GM12864 (cell line): ENCODE results near the gene GINM1.

Experiments used
- DNase-seq: peaks from one replicate; pipeline ENCODE4 v3.0.0-alpha.2; 2011; ENCODE audit warnings: low read depth
- H3K4me3 ChIP-seq: 2 replicates; pipeline ENCODE4 v1.5.1; 2011; ENCODE audit warnings: mild to moderate bottlenecking, low read depth, low read length, control low read depth
- TF ChIP-seq, protein P1 (sequence below): IDR thresholded peaks from 2 replicates; pipeline ENCODE4 v1.5.1; 2011; ENCODE audit warnings: low read depth, mild to moderate bottlenecking, moderate library complexity, low read length, control low read depth, inconsistent platforms; ENCODE audit errors: missing control alignments

The GINM1 gene

DNA sequence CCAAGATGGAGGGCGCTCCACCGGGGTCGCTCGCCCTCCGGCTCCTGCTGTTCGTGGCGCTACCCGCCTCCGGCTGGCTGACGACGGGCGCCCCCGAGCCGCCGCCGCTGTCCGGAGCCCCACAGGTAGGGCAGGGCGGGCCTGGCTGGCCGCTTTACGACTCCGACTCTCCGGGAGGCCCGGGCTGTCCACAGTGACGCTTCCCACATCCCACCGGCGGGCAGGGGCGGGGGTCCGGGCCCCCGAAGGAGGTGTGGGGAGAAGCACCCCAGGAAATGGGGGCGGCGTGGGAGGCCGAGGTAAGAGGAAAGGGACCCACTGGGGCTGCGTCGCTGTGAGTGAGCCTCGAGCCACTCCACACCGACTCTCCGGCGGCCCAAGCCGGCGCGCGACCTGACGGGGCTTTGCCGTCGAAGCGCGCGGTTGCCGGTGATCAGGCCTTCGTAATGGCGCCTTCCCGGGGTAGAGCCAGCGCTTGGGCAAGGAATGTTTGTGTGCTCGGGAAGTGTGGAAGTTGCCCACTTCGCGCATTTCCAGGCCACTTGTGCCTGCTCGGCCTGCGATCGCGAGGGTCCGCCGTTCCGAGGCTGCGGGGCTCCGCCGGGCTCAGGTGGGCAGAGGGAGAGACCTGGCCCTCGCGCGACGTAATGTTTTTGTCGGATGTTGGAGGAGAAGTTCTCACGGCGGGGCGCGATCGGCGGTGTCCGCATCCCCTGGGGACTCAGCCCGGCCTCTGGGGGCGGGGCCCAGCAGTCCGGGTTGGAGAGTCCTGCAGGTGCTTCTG lies 427 bp downstream of the GINM1 start:
- no peak for DNase-seq
- TF ChIP-seq, protein P1, sequence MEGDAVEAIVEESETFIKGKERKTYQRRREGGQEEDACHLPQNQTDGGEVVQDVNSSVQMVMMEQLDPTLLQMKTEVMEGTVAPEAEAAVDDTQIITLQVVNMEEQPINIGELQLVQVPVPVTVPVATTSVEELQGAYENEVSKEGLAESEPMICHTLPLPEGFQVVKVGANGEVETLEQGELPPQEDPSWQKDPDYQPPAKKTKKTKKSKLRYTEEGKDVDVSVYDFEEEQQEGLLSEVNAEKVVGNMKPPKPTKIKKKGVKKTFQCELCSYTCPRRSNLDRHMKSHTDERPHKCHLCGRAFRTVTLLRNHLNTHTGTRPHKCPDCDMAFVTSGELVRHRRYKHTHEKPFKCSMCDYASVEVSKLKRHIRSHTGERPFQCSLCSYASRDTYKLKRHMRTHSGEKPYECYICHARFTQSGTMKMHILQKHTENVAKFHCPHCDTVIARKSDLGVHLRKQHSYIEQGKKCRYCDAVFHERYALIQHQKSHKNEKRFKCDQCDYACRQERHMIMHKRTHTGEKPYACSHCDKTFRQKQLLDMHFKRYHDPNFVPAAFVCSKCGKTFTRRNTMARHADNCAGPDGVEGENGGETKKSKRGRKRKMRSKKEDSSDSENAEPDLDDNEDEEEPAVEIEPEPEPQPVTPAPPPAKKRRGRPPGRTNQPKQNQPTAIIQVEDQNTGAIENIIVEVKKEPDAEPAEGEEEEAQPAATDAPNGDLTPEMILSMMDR = no peak
- peak overlapping the region; percentile 99 for H3K4me3 ChIP-seq

DNA sequence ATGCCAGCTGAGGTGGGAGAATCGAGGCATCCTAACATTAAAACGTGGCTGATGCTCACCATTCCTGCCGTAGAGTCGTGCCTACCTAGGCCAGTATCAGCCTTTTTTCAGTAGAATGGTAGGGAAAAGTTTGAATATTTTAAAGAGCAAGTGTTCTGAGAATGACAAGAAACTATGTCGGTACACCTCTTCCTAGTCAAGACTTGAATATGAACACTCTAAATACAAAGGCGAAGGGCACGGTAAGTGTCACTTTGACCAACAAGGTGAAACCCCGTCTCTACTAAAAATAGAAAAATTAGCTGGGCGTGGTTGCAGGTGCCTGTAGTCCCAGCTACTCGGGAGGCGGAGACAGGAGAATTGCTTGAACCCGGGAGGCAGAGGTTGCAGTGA lies 1.0 kb downstream of the GINM1 start:
- TF ChIP-seq, protein P1 = no peak
- no peak for DNase-seq
- peak overlapping the region; percentile 99 for H3K4me3 ChIP-seq

DNA sequence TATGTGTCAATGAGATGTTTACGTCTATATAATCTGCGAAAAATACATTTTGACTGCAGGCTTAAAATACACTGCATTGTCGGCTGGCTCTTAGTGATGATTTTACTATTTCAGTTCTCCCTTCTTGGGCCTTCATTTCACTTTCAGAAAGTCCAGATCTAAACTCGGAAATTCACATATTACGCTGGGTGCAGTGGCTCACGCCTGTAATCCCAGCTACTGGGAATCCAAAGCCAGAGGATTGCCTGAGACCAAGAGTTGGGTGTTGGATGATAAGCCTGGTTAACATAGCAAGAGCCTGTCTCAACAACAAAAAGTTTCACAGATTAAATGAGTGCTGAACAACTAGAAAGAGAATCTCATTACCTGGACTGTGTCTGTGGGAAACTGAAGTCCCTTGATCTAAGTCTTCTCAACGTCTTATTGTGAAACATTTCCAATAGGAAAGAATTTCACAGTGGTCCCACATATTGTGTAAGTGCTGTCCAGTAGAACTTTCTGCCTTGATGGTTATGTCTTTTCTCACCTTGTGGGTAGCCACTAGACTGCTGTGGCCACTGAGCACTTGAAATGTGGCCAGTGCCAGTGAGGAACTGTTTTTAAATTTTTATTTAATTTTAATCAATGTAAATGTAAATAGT lies 1.9 kb downstream of the GINM1 start:
- no peak for DNase-seq
- TF ChIP-seq, protein P1 = no peak
- peak overlapping the region; percentile 99 for H3K4me3 ChIP-seq

DNA sequence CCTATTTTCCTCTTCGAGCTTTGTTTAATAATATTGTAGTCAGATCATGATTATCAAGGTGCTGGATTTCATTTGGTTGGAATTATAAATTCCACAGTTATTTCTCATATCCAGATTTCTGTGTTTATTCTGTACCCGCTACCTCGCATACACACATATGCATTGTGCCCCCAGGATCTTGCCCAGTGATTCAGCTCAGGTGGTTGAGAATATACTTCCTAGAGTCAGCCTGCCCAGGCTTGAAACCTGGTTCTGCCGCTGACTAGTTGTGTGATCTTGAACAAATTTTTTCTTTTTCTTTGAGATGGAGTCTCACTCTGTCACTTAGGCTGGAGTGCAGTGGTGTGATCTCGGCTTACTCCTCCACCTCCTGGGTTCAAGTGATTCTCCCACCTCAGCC lies 14.7 kb downstream of the GINM1 start:
- DNase-seq = no peak
- TF ChIP-seq, protein P1 = no peak

DNA sequence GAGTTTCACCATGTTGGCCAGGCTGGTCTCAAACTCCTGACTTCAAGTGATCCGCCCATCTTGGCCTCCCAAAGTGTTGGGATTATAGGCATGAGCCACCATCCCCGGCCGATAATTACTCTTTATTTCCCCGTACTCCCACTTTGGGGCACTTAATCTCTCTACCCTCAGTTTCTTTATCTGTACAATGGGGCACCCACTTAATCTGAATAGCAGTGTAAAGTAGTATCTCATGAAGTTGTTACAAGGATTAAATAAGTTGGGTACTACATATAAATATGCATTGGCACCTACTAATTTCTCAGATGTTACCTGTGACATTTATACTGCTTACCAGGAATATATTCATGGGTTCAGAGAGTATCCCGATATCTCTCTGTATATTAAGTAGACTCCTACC lies 15.2 kb downstream of the GINM1 start:
- DNase-seq = no peak
- TF ChIP-seq, protein P1 = no peak
- H3K4me3 ChIP-seq = no peak overlapping the region

More for the DNA sequence above, 14.7 kb downstream of the GINM1 start:
- no peak overlapping the region for H3K4me3 ChIP-seq

DNA sequence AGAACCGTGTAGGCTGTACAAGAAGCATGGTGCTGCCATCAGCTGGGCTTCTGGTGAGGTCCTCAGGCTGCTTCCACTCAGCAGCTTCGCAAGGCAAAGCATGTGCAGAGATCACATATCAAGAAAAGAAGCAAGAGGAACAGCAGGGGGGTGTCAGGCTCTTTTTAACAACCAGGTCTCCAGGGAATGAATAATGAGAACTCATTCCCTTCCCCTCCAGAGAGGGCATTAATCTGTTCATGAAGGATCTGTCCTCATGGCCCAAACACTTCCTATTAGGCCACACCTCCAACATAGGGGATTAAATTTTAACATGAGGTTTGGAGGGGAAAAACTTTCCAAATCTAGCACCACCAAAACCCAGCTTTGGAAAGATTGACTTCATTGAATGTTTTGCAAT lies 20.0 kb downstream of the GINM1 start:
- no peak for DNase-seq
- no peak overlapping the region for H3K4me3 ChIP-seq
- TF ChIP-seq, protein P1 = no peak
